GM19043 (cell line): Measurements from ENCODE around the gene EXOC4.

ENCODE experiments used
- ATAC-seq: cut with Tn5 transposase; IDR thresholded peaks from one replicate; pipeline ENCODE4 v1.9.1; 2021; ENCODE audit warnings: low read depth; ENCODE audit not compliant: unreplicated experiment

The EXOC4 gene

DNA sequence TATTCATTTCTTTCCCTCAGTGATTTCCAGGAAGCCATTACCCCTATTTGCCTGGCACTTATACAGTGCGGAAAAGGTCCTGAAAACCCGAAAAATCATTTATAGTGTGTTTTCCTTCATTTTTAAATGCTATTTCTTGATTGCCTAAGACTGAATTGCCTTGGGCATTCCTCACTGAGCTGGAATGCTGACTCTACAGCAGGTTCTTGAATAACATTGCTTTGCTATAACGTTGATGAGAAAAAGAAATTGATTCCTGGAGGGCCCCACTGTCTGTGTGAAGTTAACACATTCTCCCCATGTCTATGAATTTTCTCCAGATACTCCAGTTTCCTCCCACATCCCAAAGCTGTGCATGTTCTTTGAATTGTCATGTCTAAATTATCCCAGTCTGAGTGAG lies 308.5 kb downstream of the EXOC4 start:
- no peak for ATAC-seq

DNA sequence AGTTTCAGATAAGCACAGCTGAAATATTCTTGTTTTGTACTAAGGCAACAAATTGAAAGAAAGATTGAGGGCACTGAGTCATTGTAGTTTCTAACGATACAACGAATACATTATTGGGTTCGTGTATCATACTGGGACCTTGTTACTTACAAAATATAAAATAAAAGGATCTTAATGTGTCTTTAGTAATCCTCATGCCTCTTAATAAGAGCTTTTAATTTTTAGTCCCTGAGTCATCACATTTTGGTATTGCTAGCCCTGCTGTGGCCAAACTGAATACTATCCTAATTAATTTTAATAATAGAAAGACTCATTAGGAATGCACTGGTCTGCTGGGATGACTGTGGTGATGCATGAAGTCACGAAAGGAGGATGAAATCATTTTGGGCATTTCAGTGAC lies 309.7 kb downstream of the EXOC4 start:
- ATAC-seq: no peak

- no peak for ATAC-seq
Observed at GRCh38 chr7:133563251-133563650, 310.4 kb downstream of the EXOC4 start.

DNA sequence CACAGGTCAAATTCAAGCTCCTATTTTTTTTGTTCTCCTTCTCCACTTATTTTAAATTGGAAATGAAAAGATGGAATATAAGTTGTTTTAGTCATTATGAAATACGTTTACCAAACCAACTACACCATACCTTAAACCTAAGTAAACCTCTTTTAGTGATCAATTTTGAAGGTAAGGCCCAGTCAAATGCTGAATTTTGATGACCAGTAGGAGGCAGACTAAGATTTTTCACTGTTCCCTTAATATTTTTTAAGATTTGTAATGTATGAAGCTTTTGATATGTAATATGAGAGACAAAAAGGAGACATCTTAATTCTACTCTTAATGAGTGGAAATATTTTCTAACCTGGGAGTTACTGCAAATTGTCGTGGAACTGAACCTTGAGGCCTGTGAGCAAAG lies 311.6 kb downstream of the EXOC4 start:
- ATAC-seq: no peak

GRCh38 chr7:133568544-133568943 lies 315.7 kb downstream of the EXOC4 start:
- ATAC-seq: no peak

GRCh38 chr7:133570321-133570720 lies 317.4 kb downstream of the EXOC4 start:
- no peak for ATAC-seq

GRCh38 chr7:133571076-133571475 lies 318.2 kb downstream of the EXOC4 start:
- ATAC-seq: no peak

- no peak for ATAC-seq
Observed at GRCh38 chr7:133572087-133572486, 319.2 kb downstream of the EXOC4 start.

DNA sequence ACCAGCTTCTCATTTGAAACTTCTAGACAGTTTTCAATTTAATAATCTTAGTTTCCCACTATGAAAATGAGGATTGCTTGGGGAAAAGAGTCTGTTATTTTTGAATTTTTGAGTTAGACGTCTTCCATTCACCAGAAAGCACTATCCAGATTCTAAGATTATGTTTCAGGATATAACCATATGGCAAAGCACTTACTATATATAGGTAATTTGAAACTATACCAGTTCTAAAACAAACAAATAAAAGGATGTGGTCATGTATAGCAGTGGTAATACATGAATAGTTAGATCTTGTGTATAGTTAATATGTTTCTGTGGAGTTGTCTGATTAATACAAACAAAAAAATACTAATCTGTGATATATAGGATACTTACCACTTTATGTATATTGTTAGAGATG lies 320.0 kb downstream of the EXOC4 start:
- ATAC-seq: no peak

DNA sequence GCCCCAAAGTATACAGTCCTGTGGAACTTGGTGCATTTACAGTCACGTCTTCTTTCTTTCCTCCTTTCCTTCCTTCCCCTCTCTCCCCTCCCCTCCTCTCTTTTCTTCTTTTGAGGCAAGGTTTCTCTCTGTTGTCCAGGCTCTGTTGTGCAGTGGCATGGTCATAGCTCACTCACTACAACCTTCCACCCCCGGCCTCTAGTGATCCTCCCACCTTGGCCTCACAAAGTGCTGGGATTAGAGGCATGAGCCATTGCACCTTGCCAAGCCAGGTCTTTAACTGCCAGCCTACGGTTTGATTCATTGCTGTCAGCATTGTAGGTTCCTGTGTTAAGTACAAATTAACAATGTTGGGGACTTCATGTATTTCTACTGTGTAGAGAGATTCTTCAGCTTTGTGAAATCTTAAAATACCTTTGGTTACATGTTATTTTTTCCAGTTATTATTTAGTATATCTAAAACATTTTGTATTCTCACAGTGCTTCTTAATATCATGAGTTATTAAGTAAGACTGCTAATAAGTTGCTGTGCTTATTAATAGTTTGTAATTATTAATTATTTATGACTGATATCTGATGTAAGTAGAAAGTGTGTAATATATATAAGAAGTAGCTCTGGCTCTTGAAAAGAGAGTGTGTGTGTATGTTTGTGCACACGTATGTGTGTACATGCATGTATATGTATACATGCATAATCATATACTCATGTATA lies 320.8 kb downstream of the EXOC4 start:
- ATAC-seq: no peak

GRCh38 chr7:133575726-133576440 lies 323.0 kb downstream of the EXOC4 start:
- no peak for ATAC-seq

- no peak for ATAC-seq
Observed at GRCh38 chr7:133576612-133577168, 323.8 kb downstream of the EXOC4 start.

DNA sequence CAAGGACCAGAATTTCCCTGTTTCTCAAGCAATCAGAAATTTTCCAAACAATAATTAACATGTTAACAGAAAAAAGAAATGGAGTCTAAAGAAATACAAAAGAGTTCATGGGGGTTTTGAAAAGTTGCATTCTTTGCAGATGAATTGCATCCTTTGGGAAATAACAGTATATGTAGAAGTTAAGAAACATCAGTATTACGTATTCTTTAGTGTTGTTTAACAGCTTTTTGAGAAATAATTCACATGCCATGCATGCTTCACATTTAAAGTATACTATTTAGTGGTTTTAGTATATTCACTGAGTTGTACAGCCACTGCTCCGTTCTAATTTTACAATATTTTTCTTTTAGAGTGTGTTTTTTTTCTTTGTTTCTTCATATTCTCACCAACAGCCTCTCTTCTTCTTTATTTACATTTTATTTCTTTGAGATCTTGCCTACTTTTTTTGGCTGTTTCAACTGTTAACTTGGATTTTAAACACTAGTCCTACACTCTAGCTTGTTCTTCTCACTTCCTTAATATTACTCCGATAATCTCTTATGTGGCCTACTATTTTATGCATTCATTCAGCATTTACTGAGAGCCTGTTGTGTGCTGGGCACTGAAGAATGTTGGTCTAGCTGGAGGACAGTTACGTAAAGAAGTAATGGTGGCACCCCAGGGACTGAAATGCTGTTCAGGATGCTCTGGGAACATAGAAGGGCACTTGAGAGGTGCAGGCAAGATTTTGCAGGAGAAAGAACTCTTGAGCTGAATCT lies 330.1 kb downstream of the EXOC4 start:
- no peak for ATAC-seq

GRCh38 chr7:133583545-133584171 lies 330.8 kb downstream of the EXOC4 start:
- no peak for ATAC-seq

GRCh38 chr7:133584956-133585668 lies 332.2 kb downstream of the EXOC4 start:
- ATAC-seq: no peak

- ATAC-seq: no peak
Observed at GRCh38 chr7:133586253-133586652, 333.4 kb downstream of the EXOC4 start.

DNA sequence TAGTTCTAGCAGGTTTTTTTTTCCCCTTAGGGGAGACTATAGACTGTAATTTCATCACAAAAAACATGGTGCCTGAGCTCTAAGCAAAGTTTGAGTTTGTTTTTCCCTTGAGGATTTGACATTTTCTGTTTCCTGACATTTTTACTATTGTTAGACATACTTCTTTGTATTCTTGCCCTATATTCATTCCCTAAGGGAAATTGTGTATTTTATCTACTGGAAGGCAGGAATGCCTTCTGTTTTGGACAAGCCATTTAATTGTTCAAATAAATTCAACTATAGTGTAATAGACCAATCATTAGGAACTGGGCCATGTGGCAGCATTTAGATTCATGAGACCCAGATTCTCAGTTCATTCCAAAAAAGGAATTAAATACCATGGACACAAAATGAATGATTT lies 335.0 kb downstream of the EXOC4 start:
- no peak for ATAC-seq

GRCh38 chr7:133590795-133591194 lies 337.9 kb downstream of the EXOC4 start:
- ATAC-seq: no peak

- no peak for ATAC-seq
Observed at GRCh38 chr7:133591704-133592340, 338.9 kb downstream of the EXOC4 start.

DNA sequence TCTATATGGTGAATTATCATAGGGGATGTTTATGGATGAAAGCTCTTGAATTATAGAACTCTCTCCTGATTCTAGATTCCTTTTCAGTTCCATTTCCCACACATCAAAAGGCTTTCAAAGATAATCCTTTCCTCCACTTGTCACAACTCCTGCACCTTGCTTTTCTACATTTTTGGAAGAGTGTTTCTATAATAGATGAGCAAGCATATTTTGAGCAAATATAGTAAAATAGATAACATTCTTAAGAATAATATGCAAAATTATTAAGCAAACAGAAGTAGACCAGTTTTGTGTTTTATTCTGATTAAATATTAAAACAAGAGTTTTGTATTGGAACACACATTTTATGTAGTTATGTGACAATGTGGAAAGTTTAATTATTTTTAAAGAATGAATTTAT lies 340.7 kb downstream of the EXOC4 start:
- ATAC-seq: no peak
